Activated T-cell treated with anti-CD3 and anti-CD28 coated beads for 4 hours (primary cell): ENCODE results near the gene CRK.
"Not testable (repeated sequence)": the region's sequence is repeated elsewhere in the genome, so short reads cannot be mapped to it uniquely, and the experiment has no call there.

ENCODE experiments used
- DNase-seq: peaks from one replicate; pipeline ENCODE4 v3.0.0-alpha.2; 2020

The CRK gene

GRCh38 chr17:1379930-1380313 is 76.1 kb downstream of the CRK start:
- no peak for DNase-seq

DNA sequence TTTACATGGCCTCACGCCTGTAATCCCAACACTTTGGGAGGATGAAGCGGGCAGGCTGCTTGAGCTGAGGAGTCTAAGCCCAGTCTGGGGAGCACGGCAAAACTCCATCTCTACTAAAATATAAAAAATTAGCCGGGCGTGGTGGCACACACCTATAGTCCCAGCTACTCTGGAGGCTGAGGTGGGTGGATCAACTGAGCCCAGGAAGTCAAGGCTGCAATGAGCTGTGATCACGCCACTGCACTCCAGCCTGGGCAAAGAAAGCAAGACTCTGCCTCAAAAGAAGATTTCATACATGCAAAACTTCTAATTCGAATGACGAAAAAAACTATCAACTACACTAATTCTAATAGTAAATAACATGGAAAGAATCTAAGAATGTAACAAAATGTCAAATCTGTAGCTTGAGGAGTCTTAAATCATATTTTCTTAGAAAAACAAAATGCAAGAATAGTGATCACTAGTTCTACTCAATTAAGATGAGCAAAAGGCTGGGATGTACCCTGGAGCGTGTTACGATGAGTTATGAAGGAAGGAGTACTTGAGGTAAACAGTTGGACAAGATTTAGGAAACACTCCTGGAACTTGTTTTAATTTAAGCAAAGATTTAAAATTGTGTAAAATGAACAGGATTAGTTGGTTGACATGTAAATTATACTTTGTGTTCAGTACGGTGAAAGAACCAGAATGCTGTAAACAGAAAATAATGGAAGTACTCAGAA is 76.7 kb downstream of the CRK start:
- no peak for DNase-seq

GRCh38 chr17:1378476-1378860 is 77.6 kb downstream of the CRK start:
- DNase-seq: not testable (repeated sequence)

DNA sequence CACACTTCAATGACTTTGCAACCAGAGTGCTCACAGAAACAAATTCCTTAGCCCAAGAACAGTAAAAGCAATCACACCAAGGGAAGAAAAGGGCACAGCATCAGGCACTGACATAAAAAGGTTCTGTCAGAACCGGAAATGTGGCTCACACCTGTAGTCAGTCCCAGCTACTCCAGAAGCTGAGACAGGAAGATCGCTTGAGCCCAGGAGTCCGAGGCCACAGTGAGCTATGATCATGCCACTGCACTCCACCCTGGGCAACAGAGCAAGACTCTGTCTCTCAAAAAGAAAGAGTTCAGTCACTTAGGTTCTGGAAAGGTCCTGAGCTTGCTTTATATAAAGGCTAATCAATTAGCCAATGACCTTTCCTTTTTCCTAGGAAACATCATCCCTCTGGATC is 78.7 kb downstream of the CRK start:
- no peak for DNase-seq

- no peak for DNase-seq
These were observed 80.0 kb downstream of the CRK start for GRCh38 chr17:1376061-1376460.

DNA sequence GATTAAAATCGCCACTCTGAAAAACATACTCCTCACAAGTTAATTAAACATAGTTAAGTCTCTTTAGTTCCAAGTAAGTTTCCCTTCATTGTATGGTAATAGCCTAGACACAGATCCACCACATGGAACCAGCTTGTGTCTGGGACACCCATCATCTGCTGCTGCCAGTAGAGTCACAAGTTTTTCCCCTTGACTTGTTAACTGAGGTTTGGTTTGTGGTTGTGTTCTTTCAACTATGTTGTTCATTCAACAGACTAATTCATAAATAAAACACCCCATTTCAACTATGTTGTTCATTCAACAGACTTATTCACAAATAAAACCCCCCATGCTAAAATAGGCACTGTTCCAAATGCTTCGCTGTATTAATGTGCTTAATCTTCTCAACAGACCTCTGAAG is 80.4 kb downstream of the CRK start:
- no peak for DNase-seq

GRCh38 chr17:1374431-1375177 is 81.4 kb downstream of the CRK start:
- no peak for DNase-seq

GRCh38 chr17:1373707-1374237 is 82.3 kb downstream of the CRK start:
- DNase-seq: no peak

- DNase-seq: no peak
These were observed 83.4 kb downstream of the CRK start for GRCh38 chr17:1372618-1373017.

- DNase-seq: no peak
These were observed 84.0 kb downstream of the CRK start for GRCh38 chr17:1371893-1372590.
